Dedifferentiated amniotic fluid mesenchymal stem cell (primary cell): ENCODE data around the gene METRN.
A peak's percentile ranks its signal among the peaks of the same experiment; 100 is the strongest.

Experiments
- DNase-seq: peaks from one replicate; pipeline ENCODE4 v3.0.0-alpha.2; 2016; ENCODE audit errors: extremely low spot score

METRN gene

GRCh38 chr16:709566-710499, 5.1 kb upstream of the METRN start:
- no peak for DNase-seq

GRCh38 chr16:710500-711075, 4.3 kb upstream of the METRN start:
- no peak for DNase-seq

GRCh38 chr16:711084-711483, 3.8 kb upstream of the METRN start:
- no peak for DNase-seq

- peak; percentile 25 for DNase-seq
Observed at GRCh38 chr16:711548-712320, 3.2 kb upstream of the METRN start.

- peak; percentile 78 for DNase-seq
Observed at GRCh38 chr16:712740-713250, 2.1 kb upstream of the METRN start.

- no peak for DNase-seq
Observed at GRCh38 chr16:714079-714478, 839 bp upstream of the METRN start.

- no peak for DNase-seq
Observed at GRCh38 chr16:715477-716199, 720 bp downstream of the METRN start.

- no peak for DNase-seq
Observed at GRCh38 chr16:716200-716568, 1.3 kb downstream of the METRN start.

- no peak for DNase-seq
Observed at GRCh38 chr16:716768-717325, 1.9 kb downstream of the METRN start.

- no peak for DNase-seq
Observed at GRCh38 chr16:717450-718245, 2.7 kb downstream of the METRN start.

GRCh38 chr16:718389-718788, 3.5 kb downstream of the METRN start:
- DNase-seq = no peak

GRCh38 chr16:718922-719321, 4.0 kb downstream of the METRN start:
- no peak for DNase-seq

- no peak for DNase-seq
Observed at GRCh38 chr16:719815-720446, 5.0 kb downstream of the METRN start.

- DNase-seq = peak; percentile 19
Observed at GRCh38 chr16:720447-720989, 5.6 kb downstream of the METRN start.

GRCh38 chr16:720990-721764, 6.3 kb downstream of the METRN start, which contains the start of gene ANTKMT:
TSS of gene ANTKMT (plus strand) at chr16:721146. CDS start at chr16:721275, 129 bp downstream.
- DNase-seq = peak; percentile 49

- no peak for DNase-seq
Observed at GRCh38 chr16:721765-722540, 7.0 kb downstream of the METRN start.

GRCh38 chr16:722835-723633, 8.1 kb downstream of the METRN start:
- DNase-seq = no peak
